Right lobe of liver (tissue), 6 donors: ENCODE data around the gene VMP1. TPM values are rescaled to one million over a fixed set of nuclear protein-coding genes. Genes with fewer than 3 reads are reported as not detected.

Experiments used
- ATAC-seq, 4 donors: fragments of 200-7000 bp; cut with Tn5 transposase; one replicate each; pipeline ENCODE4 v1.9.1; 2020; ENCODE audit warnings: mild to moderate bottlenecking in 4 of 4, moderate library complexity in 4 of 4
- DNase-seq, 3 donors: peaks; one replicate each; pipeline ENCODE4 v3.0.0-alpha.2; 2020
- H3K27ac ChIP-seq, 3 donors: fragments of 200-600 bp; one replicate each; pipeline ENCODE4 v1.8.0; 2022
- H3K27me3 ChIP-seq, 2 donors: fragments of 200-600 bp; one replicate each; pipeline ENCODE4 v1.8.0; 2022
- H3K36me3 ChIP-seq, 4 donors: fragments of 200-600 bp; sonication (generic) in 1 of 4; one replicate each; pipeline versions ENCODE4 v1.5.1 to v1.8.0; 2017 to 2022; ENCODE audit warnings: control low read depth in 1 of 4
- H3K4me1 ChIP-seq, 4 donors: fragments of 200-600 bp; sonication (generic) in 1 of 4; one replicate each; pipeline versions ENCODE4 v1.5.1 to v1.8.0; 2017 to 2022; ENCODE audit warnings: control low read depth in 1 of 4
- H3K4me3 ChIP-seq, 3 donors: fragments of 200-600 bp; one replicate each; pipeline ENCODE4 v1.8.0; 2022
- H3K9me3 ChIP-seq, 4 donors: fragments of 200-600 bp; sonication (generic) in 1 of 4; one replicate each; pipeline versions ENCODE4 v1.5.1 to v1.8.0; 2017 to 2022; ENCODE audit warnings: control low read depth in 1 of 4
- POLR2A ChIP-seq: fragments of 450-650 bp; IDR thresholded peaks from one replicate; pipeline ENCODE4 v1.6.1; 2017; ENCODE audit warnings: antibody characterized with exemption, mild to moderate bottlenecking
- WGBS: methylation state at CpG from one replicate; pipeline ENCODE4 v1.1.6; 2018; ENCODE audit warnings: low coverage, low lambda C conversion rate; ENCODE audit not compliant: insufficient coverage; ENCODE audit errors: missing lambda C conversion rate; 5-methylcytosine and 5-hydroxymethylcytosine counted together
- intact Hi-C, 2 donors: fragments of 100-400 bp; cut with DNase I; formaldehyde crosslinking; loops; one replicate each; pipeline versions ENCODE4 v1.11.2 to v1.14.1; 2022
- total RNA-seq, 6 experiments: library from RNA; depleted of rRNA in 2 of 6; stranded (reverse); fragments of >200 nt in 2 of 6; fragmentation: NEBNext Ultra II Directional in 3 of 6; extraction: Animal tissue kit (Norgen Biotek cat#: 25700) in 3 of 6; gene quantifications; one replicate each; pipeline versions ENCODE4 v1.1.0 to v1.2.4, GENCODE V29; 2016 to 2023
- TF ChIP-seq, protein P1 (sequence below), 4 donors: fragments of 200-600 bp in 3 of 4; fragments of 450-650 bp in 1 of 4; IDR thresholded peaks; one replicate each; pipeline versions ENCODE4 v1.5.1 to v1.8.0; 2016 to 2022; ENCODE audit warnings: antibody characterized with exemption in 4 of 4, mild to moderate bottlenecking in 2 of 4
- donor health status: DM: no; HTN: yes; CAD: no.
- donor health status: DM: no; HTN: no; CAD: no.
- donor health status: DM: no; HTN: no; CAD: no.
- donor health status: DM: no; HTN: yes; CAD: no.
- donor health status: DM: no; HTN: yes; CAD: no.

VMP1 gene
- total RNA-seq, 6 experiments from 2014 or later: 56.9 to 247 (median 160) TPM

GRCh38 chr17:59680314-59680713 lies 27.1 kb upstream of the VMP1 start:
- Histone ChIP-seq H3K9me3 (no peaks in the 10 kb centered on the region), H3K36me3 (peaks cover 39 to 99% (median 69%) of the 10 kb centered on the region in 4 donors), H3K27ac (no peak overlapping the region), H3K27me3 (no peaks in the 10 kb centered on the region), H3K4me1 (no peaks in the 10 kb centered on the region), H3K4me3 (no peak overlapping the region)
- TF ChIP-seq, protein P1, sequence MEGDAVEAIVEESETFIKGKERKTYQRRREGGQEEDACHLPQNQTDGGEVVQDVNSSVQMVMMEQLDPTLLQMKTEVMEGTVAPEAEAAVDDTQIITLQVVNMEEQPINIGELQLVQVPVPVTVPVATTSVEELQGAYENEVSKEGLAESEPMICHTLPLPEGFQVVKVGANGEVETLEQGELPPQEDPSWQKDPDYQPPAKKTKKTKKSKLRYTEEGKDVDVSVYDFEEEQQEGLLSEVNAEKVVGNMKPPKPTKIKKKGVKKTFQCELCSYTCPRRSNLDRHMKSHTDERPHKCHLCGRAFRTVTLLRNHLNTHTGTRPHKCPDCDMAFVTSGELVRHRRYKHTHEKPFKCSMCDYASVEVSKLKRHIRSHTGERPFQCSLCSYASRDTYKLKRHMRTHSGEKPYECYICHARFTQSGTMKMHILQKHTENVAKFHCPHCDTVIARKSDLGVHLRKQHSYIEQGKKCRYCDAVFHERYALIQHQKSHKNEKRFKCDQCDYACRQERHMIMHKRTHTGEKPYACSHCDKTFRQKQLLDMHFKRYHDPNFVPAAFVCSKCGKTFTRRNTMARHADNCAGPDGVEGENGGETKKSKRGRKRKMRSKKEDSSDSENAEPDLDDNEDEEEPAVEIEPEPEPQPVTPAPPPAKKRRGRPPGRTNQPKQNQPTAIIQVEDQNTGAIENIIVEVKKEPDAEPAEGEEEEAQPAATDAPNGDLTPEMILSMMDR (IDR thresholded peaks at IDR 0.05): no peak
- TF ChIP-seq POLR2A: no peak
- intact Hi-C loops: no loop called here
- DNase-seq (no peak), ATAC-seq (no peak)
- 83% methylated on average over 4 of the region's 4 CpGs for WGBS

DNA sequence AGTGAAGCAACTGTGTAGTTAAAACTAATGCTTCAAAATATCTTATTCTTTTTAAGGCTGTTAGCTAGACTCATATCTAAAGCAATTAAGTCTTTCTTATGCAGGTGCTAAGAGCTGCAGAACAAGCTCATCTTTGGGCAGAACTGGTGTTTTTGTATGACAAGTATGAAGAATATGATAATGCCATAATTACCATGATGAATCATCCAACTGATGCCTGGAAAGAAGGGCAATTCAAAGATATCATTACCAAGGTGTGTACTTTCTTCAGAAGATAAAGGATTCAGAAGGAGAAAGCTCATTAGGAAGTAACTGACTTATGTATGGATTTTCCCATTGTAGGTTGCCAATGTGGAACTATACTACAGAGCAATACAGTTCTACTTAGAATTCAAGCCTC lies 24.2 kb upstream of the VMP1 start:
- H3K36me3 ChIP-seq: peaks cover 35 to 100% (median 68%) of the 10 kb centered on the region in 4 donors
- no peak overlapping the region for H3K27ac ChIP-seq
- DNase-seq (no peak), ATAC-seq (no peak)
- no peak for TF ChIP-seq POLR2A
- TF ChIP-seq, protein P1 (IDR thresholded peaks at IDR 0.05): no peak
- H3K4me3 ChIP-seq: no peak overlapping the region
- H3K27me3 ChIP-seq: no peaks in the 10 kb centered on the region
- H3K9me3 ChIP-seq: no peaks in the 10 kb centered on the region
- intact Hi-C loops: no loop called here
- H3K4me1 ChIP-seq: no peaks in the 10 kb centered on the region

DNA sequence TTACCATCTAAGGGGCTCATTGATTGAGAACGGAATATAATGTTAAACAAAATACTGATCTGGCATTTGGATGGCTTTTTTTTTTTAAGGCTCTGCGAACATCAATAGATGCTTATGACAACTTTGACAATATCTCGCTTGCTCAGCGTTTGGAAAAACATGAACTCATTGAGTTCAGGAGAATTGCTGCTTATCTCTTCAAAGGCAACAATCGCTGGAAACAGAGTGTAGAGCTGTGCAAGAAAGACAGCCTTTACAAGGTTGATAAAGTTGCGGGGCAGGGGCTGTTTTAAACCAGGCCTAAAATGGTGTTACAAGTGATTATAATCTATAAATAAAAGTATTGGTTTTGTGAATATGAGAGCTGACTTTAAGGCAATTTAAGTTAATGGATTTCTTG lies 22.5 kb upstream of the VMP1 start:
- no peak for ATAC-seq

DNA sequence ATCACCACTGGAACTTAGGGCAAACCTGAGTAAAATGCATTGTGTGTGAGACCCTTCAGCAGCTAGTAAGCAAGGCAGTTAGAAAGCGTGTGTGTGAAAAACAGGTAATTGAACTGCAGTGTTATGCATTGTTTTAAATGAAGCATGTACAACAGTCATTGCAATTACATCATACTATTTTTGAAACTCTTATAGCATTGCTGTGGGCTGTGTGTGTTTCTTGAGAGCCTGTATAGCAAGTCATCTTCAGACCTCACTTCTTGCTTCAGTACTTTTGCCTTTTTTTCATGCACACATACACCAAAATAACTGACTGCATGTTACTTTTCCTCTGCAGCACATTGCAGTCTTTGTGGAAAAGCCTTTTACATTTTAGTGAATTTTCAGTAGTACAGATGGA lies 19.4 kb upstream of the VMP1 start:
- Histone ChIP-seq H3K4me1 (no peaks in the 10 kb centered on the region), H3K27me3 (no peaks in the 10 kb centered on the region), H3K4me3 (no peak overlapping the region), H3K27ac (no peak overlapping the region), H3K9me3 (no peaks in the 10 kb centered on the region), H3K36me3 (peaks cover 27 to 94% (median 59%) of the 10 kb centered on the region in 4 donors)
- WGBS: 100% methylated on average over 1 of the region's 1 CpG
- TF ChIP-seq, protein P1 (IDR thresholded peaks at IDR 0.05): no peak
- no peak for TF ChIP-seq POLR2A
- intact Hi-C loops: no loop called here
- DNase-seq (no peak), ATAC-seq (no peak)

More for the DNA sequence above, 22.5 kb upstream of the VMP1 start:
- 75% methylated on average over 6 of the region's 6 CpGs for WGBS
- TF ChIP-seq POLR2A: no peak
- TF ChIP-seq, protein P1 (IDR thresholded peaks at IDR 0.05): no peak
- peaks cover 29 to 94% (median 62%) of the 10 kb centered on the region in 4 donors for H3K36me3 ChIP-seq
- no peak overlapping the region for H3K27ac ChIP-seq
- intact Hi-C loops: no loop called here
- no peaks in the 10 kb centered on the region for H3K4me1 ChIP-seq
- no peaks in the 10 kb centered on the region for H3K27me3 ChIP-seq
- no peak overlapping the region for H3K4me3 ChIP-seq
- DNase-seq: no peak
- no peaks in the 10 kb centered on the region for H3K9me3 ChIP-seq

DNA sequence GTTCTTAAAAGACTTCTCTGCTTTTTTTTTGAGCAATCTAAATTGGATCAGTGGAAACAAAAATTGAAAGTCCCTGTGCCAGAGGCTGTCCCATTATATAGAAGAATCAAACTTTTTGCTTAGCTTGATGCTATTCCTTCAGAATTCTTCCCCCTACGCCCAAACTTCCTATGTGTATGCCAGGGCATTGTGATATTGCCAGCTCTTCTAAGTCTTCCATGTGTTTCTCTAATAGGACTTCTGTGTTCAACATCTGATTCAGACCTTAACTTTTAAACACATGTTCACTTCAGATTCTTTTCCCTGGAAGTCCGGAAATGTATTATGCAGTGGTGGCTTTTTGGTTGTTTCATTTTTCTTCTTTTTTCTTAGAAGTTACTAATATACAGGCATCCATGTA lies 19.0 kb upstream of the VMP1 start:
- H3K27ac ChIP-seq: no peak overlapping the region
- no peak for ATAC-seq
- no peak overlapping the region for H3K4me3 ChIP-seq
- DNase-seq: no peak
- TF ChIP-seq POLR2A: no peak
- H3K9me3 ChIP-seq: no peaks in the 10 kb centered on the region
- no peaks in the 10 kb centered on the region for H3K4me1 ChIP-seq
- no peaks in the 10 kb centered on the region for H3K27me3 ChIP-seq
- intact Hi-C loops: no loop called here
- WGBS: 75% methylated on average over 1 of the region's 2 CpGs
- peaks cover 24 to 94% (median 57%) of the 10 kb centered on the region in 4 donors for H3K36me3 ChIP-seq
